Amygdala (tissue), 56 donors: ENCODE data around the gene MEPCE.
"Not testable (repeated sequence)": the region's sequence is repeated elsewhere in the genome, so short reads cannot be mapped to it uniquely, and the experiment has no call there.

Source experiments
- DNase-seq, 56 donors: peaks; one replicate each; lab custom pipeline; 2025; lab: John Stamatoyannopoulos, UW

The MEPCE gene

GRCh38 chr7:100433592-100434296 is 4.1 kb downstream of the MEPCE start:
- DNase-seq = no peak

GRCh38 chr7:100434297-100435144 is 4.9 kb downstream of the MEPCE start:
- no peak for DNase-seq

- DNase-seq = peak in 10 of 56 donors; percentile 13 to 52 (median 29)
Observed at GRCh38 chr7:100435401-100436304, 6.0 kb downstream of the MEPCE start.

- no peak for DNase-seq
Observed at GRCh38 chr7:100437150-100438100, 7.8 kb downstream of the MEPCE start.

- no peak for DNase-seq
Observed at GRCh38 chr7:100438172-100438571, 8.5 kb downstream of the MEPCE start.

DNA sequence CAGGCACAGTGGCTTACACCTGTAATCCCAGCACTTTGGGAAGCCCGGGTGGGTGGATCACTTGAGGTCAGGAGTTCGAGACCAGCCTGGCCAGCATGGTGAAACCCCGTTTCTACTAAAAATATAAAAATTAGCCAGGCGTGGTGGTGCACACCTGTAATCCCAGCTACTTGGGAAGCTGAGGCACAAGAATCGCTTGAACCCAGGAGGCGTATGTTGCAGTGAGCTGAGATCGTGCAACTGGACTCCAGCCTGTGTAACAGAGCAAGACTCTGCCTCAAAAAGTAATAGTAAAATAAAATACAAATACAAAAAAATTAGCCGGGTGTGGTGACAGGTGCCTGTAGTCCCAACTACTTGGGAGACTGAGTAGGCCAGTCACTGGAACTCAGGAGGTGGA is 9.1 kb downstream of the MEPCE start:
- DNase-seq = not testable (repeated sequence)

GRCh38 chr7:100439244-100439643 is 9.6 kb downstream of the MEPCE start:
- not testable (repeated sequence) for DNase-seq

DNA sequence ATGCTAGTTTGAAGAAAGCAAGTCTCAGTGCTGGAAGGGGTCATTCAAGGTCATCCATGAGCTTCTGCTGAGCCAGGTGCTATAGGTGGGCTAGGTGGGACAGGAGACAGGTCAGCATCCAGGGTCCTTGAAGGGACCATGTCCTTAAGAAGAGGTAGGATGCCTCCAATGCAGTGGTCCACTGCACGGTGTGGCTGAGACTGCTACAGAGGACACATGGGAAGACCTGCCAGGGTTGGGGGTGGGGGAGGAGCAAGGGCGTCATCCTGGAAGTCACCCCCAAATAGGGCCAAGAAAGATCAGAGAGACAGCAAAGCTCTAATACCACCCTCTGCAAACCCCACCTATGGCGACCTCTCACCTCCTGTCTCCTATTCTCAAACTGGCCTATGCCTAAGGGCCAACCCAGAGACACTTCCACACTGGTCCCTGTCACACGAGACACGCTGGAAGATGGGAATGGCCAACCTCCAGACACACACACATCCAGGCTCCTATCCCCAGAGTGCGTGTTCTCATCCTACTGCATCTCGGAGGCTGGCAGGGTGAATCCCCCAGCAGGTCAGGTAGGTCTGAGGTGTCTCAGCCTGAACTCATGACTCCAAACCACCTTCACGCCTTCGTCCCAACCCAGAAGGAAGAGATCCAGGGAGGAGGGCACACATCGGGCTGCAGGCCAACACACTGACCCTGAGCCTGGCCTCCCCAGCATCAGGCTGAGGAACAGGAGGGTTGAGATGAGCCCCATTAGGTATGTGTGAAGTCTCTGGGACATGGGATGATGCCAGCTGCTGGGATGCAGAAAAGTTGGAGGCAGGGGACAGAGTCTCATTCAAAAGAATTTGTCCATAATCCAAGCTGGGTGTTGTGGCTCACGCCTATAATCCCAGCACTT is 12.3 kb downstream of the MEPCE start:
- DNase-seq = no peak

GRCh38 chr7:100443096-100443840 is 13.6 kb downstream of the MEPCE start:
- no peak for DNase-seq

- DNase-seq = peak in 1 of 56 donors; percentile 7
Observed at GRCh38 chr7:100444311-100445278, 15.0 kb downstream of the MEPCE start.

- DNase-seq = no peak
Observed at GRCh38 chr7:100446040-100446439, 16.4 kb downstream of the MEPCE start.

- not testable (repeated sequence) for DNase-seq
Observed at GRCh38 chr7:100447363-100447762, 17.7 kb downstream of the MEPCE start.

DNA sequence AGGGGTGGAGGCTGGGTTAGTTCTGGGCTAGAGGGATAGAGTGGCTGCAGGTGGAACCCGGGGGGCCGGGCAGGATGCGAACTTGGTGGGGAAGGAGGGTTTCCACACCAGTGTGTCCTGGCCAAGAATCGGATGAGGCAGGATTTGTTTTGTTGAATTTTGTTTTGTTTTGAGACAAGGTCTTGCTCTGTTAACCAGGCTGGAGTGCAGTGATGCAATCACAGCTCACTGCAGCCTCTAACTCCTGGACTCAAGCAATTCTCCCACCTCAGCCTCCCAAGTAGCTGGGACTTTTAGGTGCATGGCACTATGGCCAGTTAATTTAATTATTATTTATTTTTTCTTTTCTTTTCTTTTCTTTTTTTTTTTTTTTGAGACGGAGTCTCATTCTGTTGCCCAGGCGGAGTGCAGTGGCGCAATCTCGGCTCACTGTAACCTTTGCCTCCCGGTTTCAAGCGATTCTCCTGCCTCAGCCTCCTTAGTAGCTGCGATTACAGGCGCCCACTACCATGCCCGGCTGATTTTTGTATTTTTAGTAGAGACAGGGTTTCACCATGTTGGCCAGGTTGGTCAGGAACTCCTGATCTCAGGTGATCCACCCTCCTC is 19.7 kb downstream of the MEPCE start:
- no peak for DNase-seq

GRCh38 chr7:100452513-100452912 is 22.9 kb downstream of the MEPCE start:
- no peak for DNase-seq

DNA sequence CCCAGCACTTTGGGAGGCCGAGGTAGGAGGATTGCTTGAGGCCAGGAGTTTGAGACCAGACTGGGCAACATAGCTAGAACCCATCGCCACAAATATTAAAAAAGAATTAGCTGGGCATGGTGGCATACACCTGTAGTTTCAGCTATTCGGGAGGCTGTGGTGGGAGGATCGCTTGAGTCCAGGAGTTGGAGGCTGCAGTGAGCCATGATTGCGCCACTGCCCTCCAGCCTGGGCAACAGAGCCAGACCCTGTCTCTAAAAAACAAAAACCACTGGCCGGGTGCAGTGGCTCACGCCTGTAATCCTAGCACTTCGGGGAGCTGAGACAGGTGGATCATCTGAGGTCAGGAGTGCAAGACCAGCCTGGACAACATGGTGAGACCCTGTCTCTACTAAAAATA is 24.2 kb downstream of the MEPCE start:
- not testable (repeated sequence) for DNase-seq

DNA sequence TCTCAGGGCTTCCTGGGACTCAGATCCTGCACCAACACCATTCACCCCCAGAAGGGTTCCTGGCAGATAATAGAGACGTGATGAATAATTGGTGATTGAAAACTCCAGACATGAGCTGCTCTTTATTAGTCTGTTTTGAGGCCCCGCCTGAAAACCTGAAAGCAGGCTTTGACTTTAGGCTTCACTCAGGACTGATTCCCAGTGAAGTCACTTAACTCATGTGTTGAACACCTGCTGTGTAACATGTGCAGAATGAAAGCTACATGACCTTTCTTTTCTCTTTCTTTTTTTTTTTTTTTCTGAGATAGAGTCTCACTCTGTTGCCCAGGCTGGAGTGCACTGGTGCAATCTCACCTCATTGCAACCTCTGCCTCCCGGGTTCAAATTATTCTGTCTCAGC is 25.6 kb downstream of the MEPCE start:
- DNase-seq = no peak
